Activated CD4-positive, alpha-beta memory T cell treated with anti-CD3 and anti-CD28 coated beads for 36 hours (primary cell): ENCODE measurements around the gene PVRIG. TPM values are rescaled to one million over a fixed set of nuclear protein-coding genes. Genes with fewer than 3 reads are reported as not detected.
"Not testable (repeated sequence)": the region's sequence is repeated elsewhere in the genome, so short reads cannot be mapped to it uniquely, and the experiment has no call there.

Source experiments
- CTCF ChIA-PET: fragments of 350-600 bp; sonication (Branson Sonifier 250); formaldehyde crosslinking; loops from one replicate; lab custom pipeline; 2021; ENCODE audit warnings: antibody characterized with exemption, inconsistent platforms; lab: Charles Lee
- POLR2A ChIA-PET: fragments of 350-600 bp; sonication (Branson Sonifier 250); formaldehyde crosslinking; loops from one replicate; lab custom pipeline; 2021; ENCODE audit warnings: antibody characterized with exemption; lab: Charles Lee
- DNase-seq: peaks from one replicate; pipeline ENCODE4 v3.0.0-alpha.2; 2020
- H3K27ac Mint-ChIP-seq: one replicate; pipeline ENCODE4 v1.8.0; 2021; ENCODE audit warnings: mixed read lengths
- H3K27me3 Mint-ChIP-seq: one replicate; pipeline ENCODE4 v1.8.0; 2021; ENCODE audit warnings: mixed read lengths
- H3K36me3 Mint-ChIP-seq: one replicate; pipeline ENCODE4 v1.8.0; 2021; ENCODE audit warnings: mixed read lengths
- H3K4me1 Mint-ChIP-seq: one replicate; pipeline ENCODE4 v1.8.0; 2021; ENCODE audit warnings: low read depth, mixed read lengths
- H3K4me3 Mint-ChIP-seq: one replicate; pipeline ENCODE4 v1.8.0; 2021; ENCODE audit warnings: mild to moderate bottlenecking, mixed read lengths
- H3K9me3 Mint-ChIP-seq: one replicate; pipeline ENCODE4 v1.8.0; 2021; ENCODE audit warnings: mixed read lengths
- intact Hi-C: fragments of 100-400 bp; cut with micrococcal nuclease; formaldehyde crosslinking; loops from one replicate; pipeline ENCODE4 v1.15.1; 2023
- total RNA-seq, 2 experiments: library from RNA; stranded (reverse); gene quantifications; one replicate each; pipeline ENCODE4 v1.2.3, GENCODE V29; 2021

The PVRIG gene
- total RNA-seq, 2 experiments from 2014 or later, result 21.0 to 21.2 TPM

DNA sequence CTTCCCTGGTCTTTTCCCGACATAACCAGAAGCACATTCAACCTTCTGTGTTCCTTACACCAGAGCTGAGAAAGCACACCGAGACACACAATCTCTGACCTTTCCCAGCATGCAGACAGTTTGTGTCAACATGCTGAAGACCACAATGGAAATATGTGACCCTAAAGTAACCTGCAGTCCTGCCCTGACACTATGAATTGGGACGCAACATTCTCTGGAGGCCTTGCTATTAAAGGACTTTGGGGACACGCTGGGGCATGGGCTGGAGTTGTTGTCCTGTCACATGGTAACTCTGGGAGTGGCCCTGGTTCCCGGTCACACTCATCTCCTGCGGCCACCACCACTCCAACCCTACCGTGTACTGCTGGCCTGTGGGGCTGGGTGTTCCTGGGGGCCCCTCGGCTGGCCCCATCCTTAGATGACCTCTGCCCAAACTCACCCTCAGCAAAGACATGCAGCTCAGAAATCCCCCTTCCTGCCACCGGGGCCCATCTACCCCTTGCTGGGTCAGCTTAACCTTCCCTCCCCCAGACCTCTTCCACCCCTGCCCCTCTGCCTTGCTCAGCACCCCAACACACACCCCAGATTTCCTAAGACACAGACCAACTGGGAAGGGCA, 25.3 kb downstream of the PVRIG start:
- H3K27ac Mint-ChIP-seq, result not testable (repeated sequence)

DNA sequence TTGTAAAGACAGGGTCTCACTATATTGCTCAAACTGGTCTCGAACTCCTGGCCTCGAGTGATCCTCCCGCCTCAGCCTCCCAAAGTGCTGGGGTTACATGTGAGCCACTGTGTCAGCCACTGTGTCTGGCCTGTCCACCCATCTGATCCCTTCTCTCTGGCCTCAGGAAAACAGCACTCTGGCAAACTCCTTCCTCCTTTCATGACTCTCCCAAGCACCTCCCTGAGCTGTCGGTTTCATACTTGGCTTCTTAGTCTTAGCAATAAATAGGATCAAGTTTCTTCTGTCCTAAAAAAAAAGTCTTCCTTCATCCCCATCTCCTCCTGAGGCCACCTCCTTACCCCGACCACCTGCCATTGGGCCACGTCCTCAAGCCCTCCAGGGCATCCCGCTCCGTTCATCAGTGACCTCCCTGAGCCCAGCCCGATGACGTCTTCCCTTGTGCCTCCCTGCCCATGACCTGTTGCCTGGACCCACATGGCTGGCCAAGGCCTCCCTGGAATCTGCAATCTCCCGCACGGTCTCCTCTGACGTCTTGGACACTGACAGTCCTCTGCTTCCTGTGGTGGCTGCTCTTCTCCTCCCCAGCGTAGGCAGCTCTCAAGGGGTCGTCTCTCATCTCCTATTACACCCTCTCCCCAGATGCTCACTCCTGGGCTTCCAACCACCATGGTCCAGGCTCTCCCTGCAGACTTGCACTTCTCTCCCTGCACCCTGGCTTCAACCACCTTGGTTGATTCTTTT, 26.5 kb downstream of the PVRIG start:
- intact Hi-C loops, CTCF ChIA-PET, POLR2A ChIA-PET, H3K4me3 Mint-ChIP-seq, H3K27me3 Mint-ChIP-seq, H3K36me3 Mint-ChIP-seq, H3K9me3 Mint-ChIP-seq, DNase-seq, H3K27ac Mint-ChIP-seq: not testable (repeated sequence)
- peaks cover 21% of the 10 kb centered on the region for H3K4me1 Mint-ChIP-seq

More for the DNA sequence above, 25.3 kb downstream of the PVRIG start:
- DNase-seq, intact Hi-C loops, H3K9me3 Mint-ChIP-seq, H3K36me3 Mint-ChIP-seq, POLR2A ChIA-PET, H3K27me3 Mint-ChIP-seq, H3K4me3 Mint-ChIP-seq, CTCF ChIA-PET: not testable (repeated sequence)
- H3K4me1 Mint-ChIP-seq, result peaks cover 21% of the 10 kb centered on the region

DNA sequence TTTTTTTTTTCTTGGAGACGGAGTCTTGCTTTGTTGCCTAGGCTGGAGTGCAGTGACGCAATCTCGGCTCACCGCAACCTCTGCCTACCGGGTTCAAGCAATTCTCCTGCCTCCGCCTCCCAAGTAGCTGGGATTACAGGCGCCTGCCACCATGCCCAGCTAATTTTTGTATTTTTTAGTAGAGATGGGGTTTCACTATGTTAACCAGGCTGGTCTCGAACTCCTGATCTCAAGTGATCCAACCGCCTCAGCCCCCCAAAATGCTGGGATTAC, 27.1 kb downstream of the PVRIG start:
- H3K36me3 Mint-ChIP-seq, H3K27ac Mint-ChIP-seq, H3K27me3 Mint-ChIP-seq, H3K4me3 Mint-ChIP-seq, H3K9me3 Mint-ChIP-seq, intact Hi-C loops, DNase-seq, CTCF ChIA-PET, POLR2A ChIA-PET: not testable (repeated sequence)
- H3K4me1 Mint-ChIP-seq, result peaks cover 21% of the 10 kb centered on the region

GRCh38 chr7:100247152-100247757, 27.5 kb downstream of the PVRIG start:
- Mint-ChIP-seq H3K4me1 (peaks cover 21% of the 10 kb centered on the region), H3K27ac (no peak overlapping the region), H3K36me3 (no peaks in the 10 kb centered on the region), H3K9me3 (no peaks in the 10 kb centered on the region), H3K27me3 (no peaks in the 10 kb centered on the region), H3K4me3 (no peak overlapping the region)
- CTCF ChIA-PET, result no interaction called here
- DNase-seq, result no peak
- POLR2A ChIA-PET, result no interaction called here
- intact Hi-C loops, result no loop called here

- ChIA-PET POLR2A (no interaction called here), CTCF (no interaction called here)
- no peak for DNase-seq
- no peaks in the 10 kb centered on the region for H3K9me3 Mint-ChIP-seq
- H3K4me3 Mint-ChIP-seq, result no peak overlapping the region
- no peaks in the 10 kb centered on the region for H3K27me3 Mint-ChIP-seq
- H3K36me3 Mint-ChIP-seq, result no peaks in the 10 kb centered on the region
- no peak overlapping the region for H3K27ac Mint-ChIP-seq
- peaks cover 10% of the 10 kb centered on the region for H3K4me1 Mint-ChIP-seq
- intact Hi-C loops, result no loop called here
These were observed 28.7 kb downstream of the PVRIG start for GRCh38 chr7:100248483-100248882.

- DNase-seq, result no peak
- H3K27me3 Mint-ChIP-seq, result no peaks in the 10 kb centered on the region
- no peak overlapping the region for H3K27ac Mint-ChIP-seq
- ChIA-PET CTCF (no interaction called here), POLR2A (no interaction called here)
- H3K4me1 Mint-ChIP-seq, result no peaks in the 10 kb centered on the region
- no peaks in the 10 kb centered on the region for H3K9me3 Mint-ChIP-seq
- no peaks in the 10 kb centered on the region for H3K36me3 Mint-ChIP-seq
- no peak overlapping the region for H3K4me3 Mint-ChIP-seq
- intact Hi-C loops, result no loop called here
These were observed 37.3 kb downstream of the PVRIG start for GRCh38 chr7:100257017-100257416.

DNA sequence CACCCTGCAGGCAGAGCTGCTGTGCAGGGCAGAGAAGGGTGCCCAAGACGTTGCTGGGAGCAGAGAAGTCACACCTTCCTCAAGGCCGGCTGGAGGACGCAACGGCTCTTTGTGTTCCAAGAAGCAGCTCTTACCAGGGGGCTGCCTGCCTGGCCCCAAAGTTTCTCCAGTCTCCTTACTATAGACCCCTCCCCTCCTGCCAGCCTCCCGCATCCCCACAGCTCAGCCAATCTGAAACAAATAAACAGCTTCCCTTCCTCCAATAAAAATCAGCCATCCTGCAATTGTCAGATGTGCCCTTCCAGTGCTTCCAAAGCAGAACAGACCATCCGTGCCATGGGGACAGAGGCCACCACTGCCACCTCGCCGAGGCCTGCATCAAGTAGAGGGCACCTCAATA, 40.2 kb downstream of the PVRIG start:
- intact Hi-C loops, H3K9me3 Mint-ChIP-seq, DNase-seq, CTCF ChIA-PET, H3K27ac Mint-ChIP-seq, H3K4me1 Mint-ChIP-seq, H3K27me3 Mint-ChIP-seq, H3K36me3 Mint-ChIP-seq, H3K4me3 Mint-ChIP-seq, POLR2A ChIA-PET: not testable (repeated sequence)

- H3K4me1 Mint-ChIP-seq, H3K27ac Mint-ChIP-seq, intact Hi-C loops, H3K9me3 Mint-ChIP-seq, POLR2A ChIA-PET, DNase-seq, H3K27me3 Mint-ChIP-seq, H3K36me3 Mint-ChIP-seq, H3K4me3 Mint-ChIP-seq, CTCF ChIA-PET: not testable (repeated sequence)
These were observed 43.1 kb downstream of the PVRIG start for GRCh38 chr7:100262896-100263295.

- H3K4me3 Mint-ChIP-seq, H3K4me1 Mint-ChIP-seq, POLR2A ChIA-PET, H3K36me3 Mint-ChIP-seq, H3K9me3 Mint-ChIP-seq, intact Hi-C loops, CTCF ChIA-PET, DNase-seq, H3K27me3 Mint-ChIP-seq, H3K27ac Mint-ChIP-seq: not testable (repeated sequence)
These were observed 44.5 kb downstream of the PVRIG start for GRCh38 chr7:100264223-100264622.

DNA sequence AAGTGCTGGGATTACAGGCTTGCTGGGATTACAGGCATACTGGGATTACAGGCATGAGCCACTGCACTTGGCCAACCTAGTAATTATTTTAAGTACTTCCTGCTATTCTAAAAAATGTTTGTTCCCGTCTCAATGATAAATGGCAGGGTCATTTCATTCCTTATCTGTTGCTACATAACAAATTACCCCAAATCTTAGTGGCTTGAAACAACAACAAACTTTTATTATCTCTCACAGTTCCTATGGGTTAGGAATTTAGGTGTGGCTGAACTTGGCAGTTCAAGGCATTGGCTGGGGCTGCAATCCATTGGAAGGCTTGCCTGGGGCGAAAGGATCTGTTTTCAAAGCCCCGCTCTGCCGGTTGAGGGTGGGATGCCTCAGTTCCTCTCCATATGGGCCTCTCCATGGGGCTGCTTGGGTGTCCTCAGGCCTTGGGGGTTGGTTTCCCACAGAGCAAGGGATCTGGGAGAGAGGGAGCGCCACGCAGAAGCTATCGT, 45.0 kb downstream of the PVRIG start:
- H3K27ac Mint-ChIP-seq, H3K4me1 Mint-ChIP-seq, H3K9me3 Mint-ChIP-seq, DNase-seq, H3K27me3 Mint-ChIP-seq, H3K36me3 Mint-ChIP-seq, H3K4me3 Mint-ChIP-seq, intact Hi-C loops, POLR2A ChIA-PET: not testable (repeated sequence)
- CTCF ChIA-PET, result interaction anchor here (1.1 kb wide), 1 partner anchor 142 kb away, joined by 3 read pairs; no protein-coding TSS in a partner anchor

- H3K9me3 Mint-ChIP-seq, H3K4me3 Mint-ChIP-seq, intact Hi-C loops, DNase-seq, H3K36me3 Mint-ChIP-seq, H3K27ac Mint-ChIP-seq, H3K27me3 Mint-ChIP-seq, H3K4me1 Mint-ChIP-seq, POLR2A ChIA-PET, CTCF ChIA-PET: not testable (repeated sequence)
These were observed 46.1 kb downstream of the PVRIG start for GRCh38 chr7:100265851-100266250.

GRCh38 chr7:100266576-100267354, 47.0 kb downstream of the PVRIG start:
- intact Hi-C loops, result no loop called here
- peaks cover 8% of the 10 kb centered on the region for H3K4me1 Mint-ChIP-seq
- no peaks in the 10 kb centered on the region for H3K27me3 Mint-ChIP-seq
- no peak overlapping the region for H3K4me3 Mint-ChIP-seq
- DNase-seq, result no peak
- H3K36me3 Mint-ChIP-seq, result no peaks in the 10 kb centered on the region
- ChIA-PET POLR2A (no interaction called here), CTCF (interaction anchor here (1.1 kb wide), 1 partner anchor 56 kb away, joined by 3 read pairs; no protein-coding TSS in a partner anchor)
- H3K9me3 Mint-ChIP-seq, result no peaks in the 10 kb centered on the region
- no peak overlapping the region for H3K27ac Mint-ChIP-seq
